Measurements from ENCODE around the gene OTOP2. TPM values are rescaled to one million over a fixed set of nuclear protein-coding genes. Genes with fewer than 3 reads are reported as not detected.

The OTOP2 gene
- total and polyA plus RNA-seq, 2 of the 8 experiments (the other 6 are each of a cell fraction or from before 2014, with no cell fraction given): 0.23 TPM; not detected in 1

DNA sequence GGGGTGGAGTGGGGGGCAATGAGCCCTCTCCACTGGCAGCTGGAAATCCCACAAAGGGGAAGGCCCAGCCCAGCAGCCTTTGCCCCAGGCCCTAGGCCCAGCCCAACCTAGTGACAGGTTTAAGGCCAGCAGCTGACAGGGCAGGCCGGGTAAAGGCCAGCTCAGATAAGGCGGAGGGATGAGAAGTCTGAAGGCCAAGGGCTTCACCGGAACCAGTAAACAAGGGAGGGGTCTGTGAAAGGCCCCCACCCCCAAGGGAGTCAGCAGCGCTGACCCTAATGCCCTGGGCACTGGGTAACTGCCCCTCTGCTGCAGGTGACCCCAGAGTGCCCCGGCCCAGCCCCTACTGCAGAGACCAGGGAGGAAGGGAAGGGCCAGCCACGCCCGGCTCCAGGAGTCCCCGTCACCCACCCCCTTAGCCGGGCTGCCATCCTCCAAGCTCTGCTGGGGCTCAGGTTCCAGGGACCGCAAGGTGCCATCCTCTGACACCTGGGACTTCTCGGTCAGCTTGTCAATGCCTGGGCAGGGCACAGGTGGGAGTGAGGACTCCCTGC lies 29.1 kb downstream of the OTOP2 start:
- H3K27me3 ChIP-seq (replicated peaks in 1 of 4; ENCODE audit: control insufficient read depth in 3 of 4, extremely low read depth in 1 of 4, insufficient read depth in 3 of 4, low read length in 3 of 4): peaks cover 0 to 3% (median 2%) of the 10 kb centered on the region in 4 experiments; a peak in 3 of 7 replicates
- no peak overlapping the region for H3K23ac ChIP-seq (ENCODE audit: insufficient read length)
- H3K4ac ChIP-seq (replicated peaks; ENCODE audit: insufficient read length, low read depth, low read length): no peak overlapping the region
- no peak overlapping the region for H3K14ac ChIP-seq (ENCODE audit: insufficient read length)
- H3K27ac ChIP-seq (ENCODE audit: low read depth, low read length): no peak overlapping the region
- no peak overlapping the region for H3K56ac ChIP-seq (replicated peaks; ENCODE audit: insufficient read length, low read depth, low read length)
- H3K4me3 ChIP-seq (ENCODE audit: extremely low read depth in 1 of 4, insufficient read depth in 2 of 4, low read depth in 3 of 4, low read length in 4 of 4): no peak overlapping the region
- FAIRE-seq: no peak
- no peak overlapping the region for H2BK120ac ChIP-seq (replicated peaks; ENCODE audit: low read depth, low read length)
- no peak overlapping the region for H3K18ac ChIP-seq (ENCODE audit: extremely low read depth, low read length)
- H3K9me3 ChIP-seq (ENCODE audit: insufficient read depth in 2 of 2, low read depth in 1 of 2, low read length in 1 of 2): no peaks in the 10 kb centered on the region
- H3K79me1 ChIP-seq (ENCODE audit: low read depth, low read length): no peaks in the 10 kb centered on the region; the same call in 1 of the 2 replicates
- H2BK12ac ChIP-seq (ENCODE audit: low read depth, low read length): no peak overlapping the region
- no peak overlapping the region for H2AK5ac ChIP-seq (ENCODE audit: low read depth, low read length)
- 92% methylated on average over 6 of the region's 11 CpGs; no CpG with 5 or more reads in 1 of the 2 experiments for WGBS, 2 experiments (ENCODE audit: extremely low coverage in 1 of 2, insufficient coverage in 1 of 2, insufficient read length in 1 of 2, insufficient replicate concordance in 2 of 2, low coverage in 1 of 2, low lambda C conversion rate in 2 of 2, missing lambda C conversion rate in 1 of 2)
- H2BK15ac ChIP-seq (ENCODE audit: low read length): no peak overlapping the region
- no peak overlapping the region for H3K4me2 ChIP-seq (ENCODE audit: insufficient read depth in 1 of 2, low read depth in 2 of 2, low read length in 2 of 2)
- H4K5ac ChIP-seq (ENCODE audit: insufficient read length, low read depth, low read length): no peak overlapping the region
- H4K8ac ChIP-seq (ENCODE audit: extremely low read depth, insufficient read depth, low read length): no peak overlapping the region; the same call in 1 of the 2 replicates
- H3K9ac ChIP-seq (replicated peaks in 1 of 4; ENCODE audit: extremely low read depth in 1 of 4, low read depth in 3 of 4, low read length in 3 of 4): no peak overlapping the region
- DNase-seq (ENCODE audit: low read depth in 1 of 2, low spot score in 2 of 2): no peak
- ChIA-PET CTCF (ENCODE audit: partially characterized antibody) (interaction anchor here (0.7 to 49.9 kb wide), 5 partner anchors 2 to 110 kb away, joined by 5 to 1072 read pairs (median 345); partner anchors contain the start of genes MRPL58, OTOP2, OTOP3 and USH1G), POLR2A (ENCODE audit: partially characterized antibody) (interaction anchor here (1.4 kb wide), 2 partner anchors 29 to 135 kb away, joined by 3 to 4 read pairs; partner anchors contain the start of gene SLC16A5)
- H4K20me1 ChIP-seq (replicated peaks in 1 of 2; ENCODE audit: control insufficient read depth in 1 of 2, insufficient read depth in 2 of 2, low read length in 2 of 2): peaks cover 0 to 2% of the 10 kb centered on the region in 2 experiments
- no peak overlapping the region for H4K91ac ChIP-seq (replicated peaks; ENCODE audit: insufficient read length, low read length)
- TF ChIP-seq JUN (IDR thresholded peaks at IDR 0.05; ENCODE audit: low read depth, low read length): no peak
- TF ChIP-seq EZH2 (IDR thresholded peaks at IDR 0.05; ENCODE audit: low read depth, low read length, severe bottlenecking): no peak
- TF ChIP-seq, protein P1, sequence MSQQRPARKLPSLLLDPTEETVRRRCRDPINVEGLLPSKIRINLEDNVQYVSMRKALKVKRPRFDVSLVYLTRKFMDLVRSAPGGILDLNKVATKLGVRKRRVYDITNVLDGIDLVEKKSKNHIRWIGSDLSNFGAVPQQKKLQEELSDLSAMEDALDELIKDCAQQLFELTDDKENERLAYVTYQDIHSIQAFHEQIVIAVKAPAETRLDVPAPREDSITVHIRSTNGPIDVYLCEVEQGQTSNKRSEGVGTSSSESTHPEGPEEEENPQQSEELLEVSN (IDR thresholded peaks at IDR 0.05): no peak
- TF ChIP-seq BCL11A (IDR thresholded peaks at IDR 0.05; ENCODE audit: low read depth in 2 of 2, low read length in 2 of 2): no peak
- TF ChIP-seq, protein P2, sequence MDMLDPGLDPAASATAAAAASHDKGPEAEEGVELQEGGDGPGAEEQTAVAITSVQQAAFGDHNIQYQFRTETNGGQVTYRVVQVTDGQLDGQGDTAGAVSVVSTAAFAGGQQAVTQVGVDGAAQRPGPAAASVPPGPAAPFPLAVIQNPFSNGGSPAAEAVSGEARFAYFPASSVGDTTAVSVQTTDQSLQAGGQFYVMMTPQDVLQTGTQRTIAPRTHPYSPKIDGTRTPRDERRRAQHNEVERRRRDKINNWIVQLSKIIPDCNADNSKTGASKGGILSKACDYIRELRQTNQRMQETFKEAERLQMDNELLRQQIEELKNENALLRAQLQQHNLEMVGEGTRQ (IDR thresholded peaks at IDR 0.05; ENCODE audit: low read length): no peak
- no peaks in the 10 kb centered on the region for H3K79me2 ChIP-seq (ENCODE audit: control insufficient read depth in 1 of 2, insufficient read depth in 2 of 2, low read length in 2 of 2)
- peaks cover 0 to 7% (median 2%) of the 10 kb centered on the region in 4 experiments; a peak in 4 of 7 replicates for H3K4me1 ChIP-seq (replicated peaks in 1 of 4; ENCODE audit: control insufficient read depth in 3 of 4, insufficient read depth in 4 of 4, low read length in 3 of 4)
- no peak overlapping the region for H2AFZ ChIP-seq (ENCODE audit: low read length)
- H3K23me2 ChIP-seq (ENCODE audit: low read depth, low read length): no peaks in the 10 kb centered on the region
- no peak overlapping the region for H2BK5ac ChIP-seq (ENCODE audit: low read depth, low read length)
- H3K36me3 ChIP-seq (ENCODE audit: control insufficient read depth in 2 of 4, insufficient read depth in 4 of 4, low read length in 3 of 4): no peaks in the 10 kb centered on the region
- no peak overlapping the region for H2BK20ac ChIP-seq (ENCODE audit: low read length)
